ENCODE data around the gene TXN.

Gene TXN

DNA sequence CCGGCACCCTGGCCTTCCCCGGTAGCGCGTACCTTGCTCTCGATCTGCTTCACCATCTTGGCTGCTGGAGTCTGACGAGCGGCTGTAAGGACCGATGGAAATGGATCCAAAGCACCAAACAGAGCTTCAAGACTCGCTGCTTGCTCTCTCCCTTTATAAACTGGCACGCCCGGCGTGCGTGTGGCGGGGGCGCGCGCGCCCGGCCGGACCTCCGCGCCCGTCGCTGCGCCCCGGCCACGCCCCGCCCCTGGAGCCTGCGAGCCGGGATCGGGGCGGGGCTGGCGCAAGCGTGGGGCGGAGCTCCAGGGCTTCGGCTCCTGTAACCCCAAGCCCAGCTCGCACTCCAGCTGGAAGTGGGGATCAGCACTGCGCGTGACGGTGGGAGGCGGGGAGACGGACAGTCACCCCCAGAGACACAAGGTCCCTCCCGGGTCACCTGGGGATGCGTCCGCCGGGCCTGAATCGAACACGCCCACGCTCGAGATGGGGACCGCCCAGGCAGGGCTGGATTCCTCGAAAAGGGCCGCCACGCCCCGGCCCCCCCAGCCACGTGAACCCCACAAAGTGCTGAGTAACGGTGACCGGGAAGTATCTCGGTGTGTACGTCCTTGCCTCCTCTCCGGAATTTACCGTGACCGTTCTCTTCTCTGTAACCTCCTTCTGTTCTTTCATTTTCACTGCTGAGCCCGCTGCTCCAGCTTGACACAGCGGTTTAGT lies at the start of gene TXN:
TSS of gene TXN (minus strand) at position 128 of the 717 bp plus-strand sequence. CDS start at position 56, 72 bp downstream.
- intact Hi-C loops (cut with DNase I): no loop called here

DNA sequence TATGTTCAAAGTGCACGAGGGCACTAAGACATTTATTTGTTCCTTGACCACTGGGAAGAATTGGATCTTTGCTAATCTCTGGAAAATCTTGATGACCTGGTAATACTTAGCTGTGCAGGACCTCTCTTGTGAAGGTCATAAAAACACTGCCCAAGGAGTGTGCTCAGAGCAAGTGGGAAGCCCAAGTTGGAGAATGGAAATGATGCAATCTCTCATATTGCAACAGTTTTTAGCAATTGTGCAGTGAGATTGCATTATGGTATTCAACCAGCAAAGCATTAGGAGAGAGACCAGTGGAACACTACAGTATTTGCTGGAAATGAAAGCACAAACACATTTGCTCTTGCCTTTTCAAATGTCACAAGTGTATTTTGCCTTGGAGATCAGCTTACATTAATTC lies 46.8 kb upstream of the TXN start:
- intact Hi-C loops (cut with DNase I): no loop called here
- DNase-seq: no peak

More for the DNA sequence above, at the start of gene TXN:
- peak; percentile 57 to 94 (median 88) for DNase-seq

- DNase-seq: no peak
- intact Hi-C loops (cut with DNase I): no loop called here
Observed at GRCh38 chr9:110298043-110298605, 41.8 kb upstream of the TXN start.

GRCh38 chr9:110293248-110293647 lies 36.9 kb upstream of the TXN start:
- intact Hi-C loops (cut with DNase I): no loop called here

DNA sequence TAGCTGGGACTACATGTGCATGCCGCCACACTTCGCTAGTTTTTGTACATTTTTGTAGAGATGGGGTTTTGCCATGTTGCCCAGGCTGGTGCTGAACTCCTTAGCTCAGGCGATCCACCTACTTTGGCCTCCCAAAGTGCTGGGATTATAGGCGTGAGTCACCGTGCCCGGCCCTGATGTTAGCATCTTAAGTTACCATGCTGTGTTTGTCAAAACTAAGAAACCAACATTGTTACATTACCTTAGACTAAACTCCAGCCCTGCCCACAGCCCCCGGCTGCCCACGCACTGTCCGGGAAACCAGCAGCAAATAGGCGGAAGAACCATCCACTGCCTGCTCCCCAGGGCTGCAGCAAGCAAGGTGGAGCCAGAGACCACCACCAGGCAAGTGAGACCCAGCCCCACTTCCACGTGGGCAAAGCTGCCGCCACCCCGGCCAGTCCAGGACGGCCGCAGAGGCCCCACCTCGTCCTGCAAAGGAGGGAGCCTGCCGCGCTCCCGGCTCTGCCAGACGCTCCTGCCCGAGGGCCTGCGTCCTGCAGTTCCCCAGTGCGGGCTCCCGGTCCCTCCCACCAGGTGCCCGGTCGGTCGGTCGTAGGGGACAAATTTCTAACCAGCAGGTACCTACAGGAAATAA lies 35.7 kb upstream of the TXN start:
- no peak for DNase-seq
- intact Hi-C loops (cut with DNase I): no loop called here

More at GRCh38 chr9:110293248-110293647, 36.9 kb upstream of the TXN start:
- DNase-seq: no peak

DNA sequence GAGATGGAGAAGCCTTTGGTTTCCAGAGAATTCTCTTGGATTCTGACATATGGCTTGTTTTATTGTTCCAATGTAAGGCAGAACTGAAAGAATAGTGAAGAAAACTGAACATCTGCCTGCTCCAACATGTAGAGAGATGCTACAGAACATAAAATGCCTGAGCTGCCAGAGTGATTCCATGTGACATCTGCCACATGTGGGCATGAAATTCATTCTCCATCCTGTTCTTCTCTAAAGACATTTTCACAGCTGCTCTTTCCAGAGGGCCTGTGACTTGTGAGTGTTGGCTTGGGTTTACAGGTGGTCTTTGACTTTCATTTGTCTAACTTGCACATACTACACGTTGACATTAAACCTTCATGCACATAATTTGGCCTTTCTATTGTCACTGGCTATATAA lies 33.7 kb upstream of the TXN start:
- intact Hi-C loops (cut with DNase I): no loop called here

DNA sequence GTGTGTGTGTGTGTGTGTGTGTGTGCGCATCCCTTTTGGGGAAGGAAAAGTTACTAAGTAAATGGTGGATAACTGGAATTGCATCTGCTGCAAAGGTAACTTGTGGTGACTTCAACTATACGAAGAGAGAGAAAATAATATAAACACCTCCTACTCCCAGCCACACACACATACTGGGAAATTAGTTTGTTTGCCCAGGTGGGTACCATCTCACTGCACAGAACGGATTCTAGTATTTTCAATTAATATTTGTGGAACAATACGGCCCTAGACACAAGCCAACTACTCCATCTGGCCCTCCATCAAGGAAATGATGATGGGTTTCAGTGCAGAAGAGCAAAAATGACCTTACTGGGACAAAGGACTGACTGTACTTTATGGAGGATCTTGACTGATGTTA lies 32.2 kb upstream of the TXN start:
- intact Hi-C loops (cut with DNase I): no loop called here
- DNase-seq: no peak

More for the DNA sequence above, 33.7 kb upstream of the TXN start:
- DNase-seq: no peak

DNA sequence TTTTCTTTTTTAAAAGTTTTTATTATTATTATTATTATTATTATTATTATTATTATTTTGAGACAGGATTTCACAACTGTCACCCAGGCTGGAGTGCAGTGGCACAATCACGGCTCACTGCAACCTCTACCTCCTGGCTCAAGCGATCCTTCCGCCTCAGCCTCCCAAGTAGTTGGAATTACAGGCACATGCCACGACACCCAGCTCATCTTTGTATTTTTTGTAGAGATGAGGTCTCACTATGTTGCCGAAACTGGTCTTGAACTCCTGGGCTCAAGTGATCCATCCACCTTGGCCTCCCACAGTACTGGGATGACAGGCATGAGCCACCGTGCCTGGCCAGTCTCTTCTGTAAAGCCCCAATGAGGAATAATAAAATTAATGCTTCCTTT lies 31.0 kb upstream of the TXN start:
- intact Hi-C loops (cut with DNase I): no loop called here
- DNase-seq: no peak

GRCh38 chr9:110284211-110284844 lies 28.0 kb upstream of the TXN start:
- DNase-seq: no peak
- intact Hi-C loops (cut with DNase I): no loop called here

GRCh38 chr9:110283751-110284150 lies 27.4 kb upstream of the TXN start:
- DNase-seq: no peak
- intact Hi-C loops (cut with DNase I): no loop called here

GRCh38 chr9:110282739-110283081 lies 26.4 kb upstream of the TXN start:
- DNase-seq: no peak
- intact Hi-C loops (cut with DNase I): no loop called here

DNA sequence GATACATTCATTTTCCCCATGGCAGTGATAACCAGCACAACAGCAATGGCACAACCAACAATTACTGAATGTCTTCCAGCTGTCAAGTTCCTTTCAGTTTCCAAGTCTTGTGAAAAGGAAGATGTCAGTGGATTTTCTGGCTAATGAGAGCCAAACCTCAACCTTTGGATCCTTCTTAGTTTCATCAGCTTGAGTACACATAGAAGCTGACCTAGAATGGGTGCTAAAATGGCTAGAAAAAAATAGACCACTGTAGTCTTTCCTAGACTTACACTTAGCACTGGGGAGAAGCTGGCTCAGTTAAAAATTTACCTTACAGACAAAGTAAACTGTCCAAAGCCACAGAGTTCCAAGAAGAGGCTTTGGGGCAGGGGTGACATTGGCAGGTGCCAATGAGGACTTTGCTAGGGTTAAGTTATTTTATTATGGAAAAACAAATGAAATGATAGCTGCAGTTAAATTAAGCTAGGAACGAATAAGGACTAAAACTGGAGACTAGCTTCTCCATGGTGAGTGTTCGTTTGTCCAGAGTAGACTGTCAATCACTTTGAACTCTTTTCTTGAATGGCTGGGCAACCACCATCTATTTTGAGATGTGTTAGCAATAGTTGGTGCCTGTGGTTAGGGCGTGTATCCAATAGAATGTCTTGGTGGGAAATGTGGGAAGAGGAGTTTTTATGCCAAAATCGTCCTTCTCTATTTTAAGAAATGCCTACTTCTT lies 25.9 kb upstream of the TXN start:
- DNase-seq: peak in 1 of 42 donors; percentile 4
- intact Hi-C loops (cut with DNase I): no loop called here

GRCh38 chr9:110278080-110278707 lies 21.9 kb upstream of the TXN start:
- no peak for DNase-seq
- intact Hi-C loops (cut with DNase I): no loop called here

GRCh38 chr9:110276781-110277180 lies 20.5 kb upstream of the TXN start:
- DNase-seq: no peak
- intact Hi-C loops (cut with DNase I): no loop called here

- intact Hi-C loops (cut with DNase I): no loop called here
- DNase-seq: no peak
Observed at GRCh38 chr9:110270211-110270995, 14.1 kb upstream of the TXN start.

DNA sequence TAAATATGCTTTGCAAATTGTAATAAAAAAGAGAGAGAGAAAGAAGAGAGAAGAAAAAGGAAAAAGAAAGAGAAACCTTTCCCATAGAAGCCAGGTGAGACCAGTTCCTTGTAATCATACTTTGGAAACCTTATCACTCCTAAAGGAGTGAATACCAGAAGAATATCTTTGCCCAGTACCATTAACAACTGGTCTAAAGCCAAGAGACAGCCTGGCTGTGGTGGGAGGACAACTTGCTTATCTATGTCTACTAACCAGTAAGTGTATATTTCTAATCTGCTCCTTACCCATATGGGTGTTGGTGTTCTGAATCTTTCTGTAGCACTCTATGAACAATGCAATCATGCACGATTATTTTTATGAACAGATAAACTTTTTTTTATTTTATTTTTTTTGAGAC lies 10.5 kb upstream of the TXN start:
- DNase-seq: no peak

DNA sequence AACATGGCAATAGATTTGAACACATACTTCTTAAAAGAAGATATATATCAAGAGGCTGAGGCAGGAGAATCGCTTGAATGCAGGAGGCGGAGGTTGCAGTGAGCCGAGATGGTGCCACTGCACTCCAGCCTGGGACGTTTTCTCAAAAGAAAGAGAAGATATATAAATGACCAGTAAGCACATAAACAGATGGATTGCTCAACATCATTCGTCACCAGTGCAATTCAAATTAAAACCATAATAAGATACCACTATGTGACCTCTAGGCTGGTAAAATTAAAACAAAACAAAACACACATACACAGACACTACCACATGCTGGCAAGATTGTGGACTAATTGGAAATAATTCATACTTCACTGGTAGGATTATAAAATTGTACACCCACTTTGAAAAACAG lies 5.3 kb upstream of the TXN start:
- DNase-seq: no peak
- intact Hi-C loops (cut with DNase I): no loop called here

More for the DNA sequence above, 10.5 kb upstream of the TXN start:
- intact Hi-C loops (cut with DNase I): no loop called here

DNA sequence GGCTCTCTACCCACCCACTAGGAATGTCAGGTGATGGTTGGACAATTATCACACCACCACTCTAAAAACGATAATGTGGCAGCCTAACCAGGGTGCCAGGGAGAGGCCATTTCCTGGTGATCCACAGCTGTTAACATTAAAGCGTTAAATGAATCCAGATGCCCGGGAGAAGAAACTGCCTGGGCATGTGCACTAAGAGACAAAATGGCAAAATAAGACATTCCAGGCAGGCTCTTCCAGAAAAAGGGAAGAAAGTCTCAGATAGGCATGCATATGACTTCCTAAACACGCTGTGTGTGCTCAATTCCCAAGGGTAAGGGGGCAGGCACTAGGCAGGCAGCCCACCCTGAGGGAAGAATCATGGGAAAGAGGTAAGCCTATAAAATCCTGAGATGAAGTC lies 4.6 kb upstream of the TXN start:
- intact Hi-C loops (cut with DNase I): no loop called here
- no peak for DNase-seq

All from head of caudate nucleus (tissue), 42 donors.